DMS 273 (cell line): ENCODE measurements around the gene NCOA7.
"Not testable (repeated sequence)": the region's sequence is repeated elsewhere in the genome, so short reads cannot be mapped to it uniquely, and the experiment has no call there.

Experiments
- DNase-seq: peaks from one replicate; lab custom pipeline; 2025; ENCODE audit not compliant: unreplicated experiment; lab: John Stamatoyannopoulos, UW

NCOA7 gene

GRCh38 chr6:125918230-125918629 lies 127.5 kb downstream of the NCOA7 start:
- no peak for DNase-seq

GRCh38 chr6:125918681-125919566 lies 128.2 kb downstream of the NCOA7 start:
- peak; percentile 19 for DNase-seq

- DNase-seq, result no peak
These were observed 128.9 kb downstream of the NCOA7 start for GRCh38 chr6:125919618-125920017.

GRCh38 chr6:125922322-125922860 lies 131.6 kb downstream of the NCOA7 start:
- DNase-seq, result no peak

DNA sequence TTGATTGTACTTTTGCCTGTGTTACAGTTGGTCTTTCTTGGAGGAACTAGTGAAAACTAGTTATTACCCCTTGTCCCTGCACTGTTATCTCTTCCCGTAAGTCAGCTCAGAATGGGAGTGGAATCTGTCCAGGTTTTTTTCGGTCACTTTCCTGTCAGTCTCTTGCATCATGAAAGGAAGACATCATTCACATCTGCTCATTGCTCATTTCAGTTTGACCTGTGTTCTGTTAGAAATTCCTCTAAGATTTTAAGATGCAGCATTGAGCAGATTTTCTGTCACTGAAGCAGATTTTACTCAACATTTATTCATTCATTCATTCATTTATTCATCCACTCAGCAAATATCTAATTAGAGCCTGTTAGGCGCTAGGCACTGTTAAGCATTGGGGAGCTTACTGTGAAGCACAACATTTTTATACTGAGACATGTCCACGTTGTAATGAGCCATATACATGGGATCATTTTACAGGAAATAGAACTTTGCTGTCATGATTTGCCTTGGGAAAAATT lies 132.7 kb downstream of the NCOA7 start:
- DNase-seq, result no peak

DNA sequence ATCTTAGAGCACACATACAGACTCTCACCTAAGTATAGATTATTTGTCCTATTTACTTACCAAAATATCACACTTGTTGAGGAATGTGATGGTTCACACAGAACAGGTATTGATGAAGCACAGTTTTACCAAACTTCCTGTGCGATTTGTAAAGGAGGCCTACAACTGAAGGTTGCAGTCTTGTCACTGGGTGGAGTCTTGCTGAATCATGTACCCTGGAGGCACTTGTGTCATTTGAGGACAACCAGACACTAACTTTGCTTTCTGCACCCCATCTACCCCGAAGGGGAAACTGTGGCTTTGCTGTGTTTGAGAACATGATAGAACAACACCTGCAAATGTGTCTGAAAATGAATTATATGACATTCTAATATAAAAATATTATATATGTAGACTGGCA lies 133.4 kb downstream of the NCOA7 start:
- DNase-seq, result no peak

DNA sequence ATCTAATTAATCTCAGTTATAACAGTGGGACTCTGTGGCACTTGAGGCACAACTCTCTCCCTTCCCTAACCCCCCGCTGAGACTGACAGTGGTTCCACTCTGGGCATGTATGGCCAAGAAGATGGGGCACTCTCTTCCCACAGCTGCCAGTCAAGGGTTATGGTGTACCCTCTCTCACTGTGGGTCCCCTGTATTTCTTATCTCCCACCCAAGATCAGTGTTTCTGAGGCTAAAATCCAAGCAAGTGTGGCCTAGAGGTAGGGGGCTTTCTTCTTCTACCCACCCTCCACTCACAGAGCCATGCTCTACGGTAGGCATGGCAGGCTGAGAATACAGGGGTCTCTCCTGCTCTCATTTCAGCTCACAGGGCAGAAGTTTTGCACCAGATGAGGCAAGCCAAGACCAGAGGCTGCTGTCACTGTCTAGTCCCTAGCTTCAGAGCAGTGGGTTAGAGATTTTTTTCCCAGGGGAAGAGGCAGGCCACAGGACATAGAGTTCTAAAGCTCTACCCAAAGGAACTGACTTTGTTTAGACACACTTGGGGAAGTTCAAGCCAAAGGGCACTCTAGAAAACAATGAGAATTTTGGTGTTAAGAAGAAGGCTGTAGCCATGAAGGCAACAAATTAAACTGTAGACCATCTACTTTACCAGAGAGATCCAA lies 134.1 kb downstream of the NCOA7 start:
- DNase-seq, result no peak

- no peak for DNase-seq
These were observed 136.0 kb downstream of the NCOA7 start for GRCh38 chr6:125926711-125927110.

- DNase-seq, result no peak
These were observed 137.0 kb downstream of the NCOA7 start for GRCh38 chr6:125927761-125928160.

DNA sequence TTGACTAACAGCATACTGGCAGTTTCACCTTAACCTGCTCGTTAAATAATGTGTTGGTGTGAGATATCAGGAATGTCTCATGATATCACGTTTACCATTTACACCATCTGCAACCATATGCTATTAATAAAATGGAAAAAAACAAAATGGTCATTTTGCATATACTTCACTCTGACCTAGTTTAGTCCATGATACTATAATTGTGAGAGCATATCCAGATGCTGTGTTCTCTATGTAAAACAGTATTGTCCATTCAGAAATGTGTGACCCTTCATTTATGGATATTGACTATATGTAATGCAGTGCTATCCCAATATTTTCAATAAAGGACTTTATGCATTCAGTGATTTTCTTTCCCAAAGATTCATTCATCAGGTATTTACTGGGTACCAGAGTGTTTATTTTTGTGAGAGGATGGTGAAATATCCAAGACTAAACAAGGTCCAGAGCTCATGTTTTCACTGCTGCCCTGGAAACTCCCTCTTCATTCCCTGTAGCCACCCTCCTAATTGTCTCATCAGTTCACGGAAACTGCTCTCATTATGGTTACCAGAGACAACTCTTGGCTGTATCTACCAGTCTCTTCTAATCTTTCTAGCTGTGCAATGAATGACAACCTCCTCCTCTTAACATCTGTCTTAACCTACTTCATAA lies 140.1 kb downstream of the NCOA7 start:
- DNase-seq, result no peak

- DNase-seq, result no peak
These were observed 141.1 kb downstream of the NCOA7 start for GRCh38 chr6:125931733-125932450.

GRCh38 chr6:125932451-125932795 lies 141.7 kb downstream of the NCOA7 start:
- no peak for DNase-seq

DNA sequence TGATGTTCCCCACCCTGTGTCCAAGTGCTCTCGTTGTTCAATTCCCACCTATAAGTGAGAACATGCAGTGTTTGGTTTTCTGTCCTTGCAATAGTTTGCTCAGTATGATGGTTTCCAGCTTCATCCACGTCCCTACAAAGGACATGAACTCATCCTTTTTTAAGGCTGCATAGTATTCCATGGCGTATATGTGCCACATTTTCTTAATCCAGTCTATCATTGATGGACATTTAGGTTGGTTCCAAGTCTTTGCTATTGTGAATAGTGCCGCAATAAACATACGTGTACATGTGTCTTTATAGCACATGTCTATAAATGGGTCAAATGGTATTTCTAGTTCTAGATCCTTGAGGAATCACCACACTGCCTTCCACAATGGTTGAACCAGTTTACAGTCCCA lies 144.8 kb downstream of the NCOA7 start:
- DNase-seq, result not testable (repeated sequence)

DNA sequence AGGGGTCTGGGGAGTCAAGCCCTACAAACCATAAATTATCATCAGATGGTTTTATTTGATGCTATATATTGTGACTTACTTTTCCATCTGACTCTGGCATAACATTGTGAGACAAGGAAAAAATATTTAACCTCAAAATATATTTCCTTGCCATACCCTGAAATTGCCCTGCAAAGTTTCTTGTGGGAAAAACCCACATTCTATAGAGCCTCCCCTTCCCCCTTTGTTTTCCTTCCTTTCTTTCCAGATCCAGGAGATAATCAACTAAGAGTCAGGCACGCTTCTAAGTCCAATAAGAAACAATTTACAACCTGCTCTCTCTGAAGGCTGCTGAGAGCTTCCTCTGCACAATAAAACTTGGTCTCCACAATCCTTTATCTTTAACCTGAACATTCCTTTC lies 148.3 kb downstream of the NCOA7 start:
- no peak for DNase-seq

DNA sequence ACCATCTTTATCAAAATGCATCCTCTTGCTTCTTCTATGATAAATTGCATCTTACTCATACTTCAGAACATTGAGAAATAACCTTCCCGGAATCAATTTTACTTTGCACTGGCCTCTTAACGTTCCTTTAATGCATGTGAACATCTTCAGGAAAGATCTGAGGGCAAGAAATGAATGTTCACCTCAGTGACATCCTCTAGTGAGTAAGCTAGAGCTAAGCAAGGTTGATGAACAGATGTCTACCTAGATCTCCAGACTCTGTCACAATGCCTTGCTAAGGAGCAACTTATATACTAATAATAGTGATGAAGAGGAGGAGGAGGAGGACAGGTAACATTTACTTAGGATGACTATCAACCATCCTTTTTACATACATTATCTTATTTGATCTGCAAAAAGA lies 149.0 kb downstream of the NCOA7 start:
- DNase-seq, result no peak

- DNase-seq, result no peak
These were observed 149.7 kb downstream of the NCOA7 start for GRCh38 chr6:125940247-125941041.

- no peak for DNase-seq
These were observed 152.1 kb downstream of the NCOA7 start for GRCh38 chr6:125942672-125943527.

- no peak for DNase-seq
These were observed 153.0 kb downstream of the NCOA7 start for GRCh38 chr6:125943528-125944433.
